Measurements from ENCODE around the gene HRG.

HRG gene

DNA sequence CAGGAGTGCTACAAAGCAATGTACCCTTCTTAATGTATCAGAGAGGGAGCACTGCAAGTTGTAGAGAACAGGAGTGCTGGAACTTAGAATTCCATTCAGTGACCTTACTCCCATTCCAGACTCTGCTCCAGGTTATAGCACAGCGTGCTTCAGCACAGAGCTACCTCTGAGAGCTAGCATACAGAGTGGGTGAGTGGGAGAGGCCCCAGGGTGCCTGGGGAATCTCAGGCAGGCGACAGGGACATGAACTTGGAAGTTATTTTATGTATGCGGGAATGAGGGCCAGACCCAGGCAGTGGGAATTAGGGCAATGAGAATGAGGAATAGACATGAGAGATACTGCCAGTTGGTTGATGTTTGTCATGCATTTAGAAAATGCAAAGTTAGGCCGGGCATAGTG, 47.7 kb downstream of the HRG start:
- H3K9me3 Mint-ChIP-seq = no peaks in the 10 kb centered on the region
- no peak for DNase-seq
- H3K4me1 Mint-ChIP-seq (ENCODE audit: low read depth) = peaks cover 2% of the 10 kb centered on the region
- peaks cover 8% of the 10 kb centered on the region for H3K27me3 Mint-ChIP-seq
- no peak overlapping the region for H3K27ac Mint-ChIP-seq
- H3K4me3 Mint-ChIP-seq = no peak overlapping the region
- H3K36me3 Mint-ChIP-seq (ENCODE audit: low read depth) = no peaks in the 10 kb centered on the region

DNA sequence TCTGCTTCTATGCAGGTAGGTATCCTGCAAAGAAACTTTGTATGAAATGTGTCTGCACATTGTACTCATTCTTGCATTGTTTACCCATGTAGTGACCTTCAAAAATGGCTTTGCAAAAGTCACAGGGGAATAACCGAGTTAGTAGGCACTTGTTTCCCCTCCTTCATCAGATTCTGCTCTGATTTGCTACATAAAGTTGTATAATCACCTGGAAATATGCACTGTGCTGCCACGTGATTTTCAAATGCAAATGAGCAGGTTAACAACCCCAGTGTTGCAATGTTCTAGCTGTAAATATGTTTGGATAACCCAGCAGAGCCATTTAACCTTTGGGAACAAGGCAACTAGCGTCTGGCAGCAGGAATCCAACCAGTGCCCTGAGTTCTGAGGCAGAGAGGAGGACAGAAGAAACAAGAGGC, 51.2 kb downstream of the HRG start, which contains the start of gene KNG1:
Gene KNG1, plus strand, starts transcription at position 321 of the 419 bp plus-strand sequence. CDS start 184 bp downstream, outside the sequence.
- Mint-ChIP-seq H3K4me1 (ENCODE audit: low read depth) (peaks cover 3% of the 10 kb centered on the region), H3K27ac (no peak within 1 kb of the TSS), H3K4me3 (no peak within 1 kb of the TSS), H3K27me3 (no peaks in the 10 kb centered on the region), H3K36me3 (ENCODE audit: low read depth) (no peaks in the 10 kb centered on the region), H3K9me3 (no peaks in the 10 kb centered on the region)
- DNase-seq = no peak

GRCh38 chr3:186719945-186720739, 54.3 kb downstream of the HRG start:
- peaks cover 3% of the 10 kb centered on the region for H3K4me1 Mint-ChIP-seq (ENCODE audit: low read depth)
- no peaks in the 10 kb centered on the region for H3K27me3 Mint-ChIP-seq
- H3K4me3 Mint-ChIP-seq = no peak overlapping the region
- DNase-seq = no peak
- no peaks in the 10 kb centered on the region for H3K36me3 Mint-ChIP-seq (ENCODE audit: low read depth)
- H3K9me3 Mint-ChIP-seq = no peaks in the 10 kb centered on the region
- no peak overlapping the region for H3K27ac Mint-ChIP-seq

- Mint-ChIP-seq H3K4me1 (ENCODE audit: low read depth) (peaks cover 3% of the 10 kb centered on the region), H3K9me3 (no peaks in the 10 kb centered on the region), H3K27me3 (no peaks in the 10 kb centered on the region), H3K36me3 (ENCODE audit: low read depth) (no peaks in the 10 kb centered on the region), H3K4me3 (no peak overlapping the region), H3K27ac (no peak overlapping the region)
- no peak for DNase-seq
Observed at GRCh38 chr3:186722457-186722856, 56.6 kb downstream of the HRG start.

DNA sequence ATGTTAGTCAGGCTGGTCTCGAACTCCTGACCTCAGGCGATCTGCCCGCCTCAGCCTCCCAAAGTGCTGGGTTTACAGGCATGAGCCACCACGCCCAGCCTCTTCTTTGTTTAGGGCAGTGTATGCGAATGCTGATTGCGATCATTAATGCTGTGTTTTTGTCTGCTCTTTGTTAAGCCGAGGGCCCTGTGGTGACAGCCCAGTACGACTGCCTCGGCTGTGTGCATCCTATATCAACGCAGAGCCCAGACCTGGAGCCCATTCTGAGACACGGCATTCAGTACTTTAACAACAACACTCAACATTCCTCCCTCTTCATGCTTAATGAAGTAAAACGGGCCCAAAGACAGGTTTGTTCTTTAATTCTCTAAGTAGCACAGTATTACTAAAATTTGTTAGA, 59.1 kb downstream of the HRG start:
- no peak for DNase-seq
- Mint-ChIP-seq H3K27ac (no peak overlapping the region), H3K9me3 (no peaks in the 10 kb centered on the region), H3K27me3 (no peaks in the 10 kb centered on the region), H3K4me1 (ENCODE audit: low read depth) (no peaks in the 10 kb centered on the region), H3K36me3 (ENCODE audit: low read depth) (no peaks in the 10 kb centered on the region), H3K4me3 (no peak overlapping the region)
